GM21390 (cell line): ENCODE measurements around the gene MEN1.
A peak's percentile ranks its signal among the peaks of the same experiment; 100 is the strongest.

Experiments used
- ATAC-seq: cut with Tn5 transposase; IDR thresholded peaks from one replicate; pipeline ENCODE4 v1.9.1; 2021; ENCODE audit not compliant: unreplicated experiment

The MEN1 gene

GRCh38 chr11:64810271-64810890 lies at the start of gene MEN1:
TSS of gene MEN1 (minus strand) at chr11:64810551. CDS start at chr11:64810109, 442 bp downstream.
- ATAC-seq, result no peak

- ATAC-seq, result peak; percentile 62
These were observed 49.4 kb upstream of the MEN1 start for GRCh38 chr11:64859542-64860414.

DNA sequence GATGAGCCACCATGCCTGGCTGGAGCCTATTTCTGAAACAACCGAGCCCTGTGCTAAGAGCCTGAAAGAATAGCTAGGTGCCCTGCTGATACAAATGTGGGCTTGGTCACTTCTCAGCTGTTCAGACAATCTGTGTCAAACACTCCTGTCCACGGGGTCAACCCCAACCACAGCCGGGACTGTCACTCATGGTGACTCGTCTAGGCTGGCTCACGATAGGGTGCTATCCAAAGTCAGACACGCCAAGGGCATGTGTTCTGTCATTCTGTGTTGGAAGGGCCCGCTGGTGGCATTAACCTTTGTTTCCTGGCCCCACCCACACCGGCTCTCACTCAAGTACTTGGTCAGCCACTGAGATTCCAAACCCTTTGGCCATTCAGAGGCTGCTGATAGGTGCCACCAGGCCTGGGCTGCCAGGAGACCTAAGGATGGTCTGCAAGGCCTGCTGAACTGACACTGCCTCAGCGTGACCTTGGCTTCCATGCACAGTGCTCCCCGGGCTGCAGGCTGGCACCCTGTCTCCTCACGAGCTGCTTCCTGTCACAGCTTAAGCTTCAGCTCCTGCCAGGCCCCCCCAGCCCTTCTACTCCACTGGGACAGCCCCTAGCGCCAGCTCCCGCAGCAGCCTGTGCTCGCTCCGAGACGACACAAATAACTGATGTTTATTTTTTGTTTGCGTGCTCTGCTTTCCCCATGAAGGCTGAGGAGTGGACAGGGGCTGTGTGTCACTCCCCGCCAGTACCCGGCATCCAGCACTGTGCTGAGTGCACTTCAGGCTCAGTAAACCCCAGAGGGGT lies 48.3 kb upstream of the MEN1 start:
- ATAC-seq, result no peak

DNA sequence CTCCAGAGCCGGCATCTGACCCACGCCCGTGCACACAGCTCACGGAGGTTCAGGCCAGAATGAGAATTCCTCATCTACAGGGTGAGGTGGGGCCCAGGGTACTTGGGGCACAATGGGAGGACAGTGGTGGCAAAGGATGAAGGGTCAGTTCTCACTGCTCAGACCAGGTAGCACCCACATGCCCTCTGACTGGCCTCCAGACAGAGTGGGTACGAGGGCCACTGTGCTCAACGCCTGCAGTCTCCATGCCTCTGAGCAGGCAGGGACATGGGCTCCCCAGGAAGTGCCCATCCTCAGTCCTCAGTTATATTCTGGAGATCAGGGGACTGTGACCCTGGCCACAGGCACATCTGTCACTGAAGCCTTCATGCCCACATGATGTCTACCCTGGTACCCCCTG lies 47.1 kb upstream of the MEN1 start:
- no peak for ATAC-seq

DNA sequence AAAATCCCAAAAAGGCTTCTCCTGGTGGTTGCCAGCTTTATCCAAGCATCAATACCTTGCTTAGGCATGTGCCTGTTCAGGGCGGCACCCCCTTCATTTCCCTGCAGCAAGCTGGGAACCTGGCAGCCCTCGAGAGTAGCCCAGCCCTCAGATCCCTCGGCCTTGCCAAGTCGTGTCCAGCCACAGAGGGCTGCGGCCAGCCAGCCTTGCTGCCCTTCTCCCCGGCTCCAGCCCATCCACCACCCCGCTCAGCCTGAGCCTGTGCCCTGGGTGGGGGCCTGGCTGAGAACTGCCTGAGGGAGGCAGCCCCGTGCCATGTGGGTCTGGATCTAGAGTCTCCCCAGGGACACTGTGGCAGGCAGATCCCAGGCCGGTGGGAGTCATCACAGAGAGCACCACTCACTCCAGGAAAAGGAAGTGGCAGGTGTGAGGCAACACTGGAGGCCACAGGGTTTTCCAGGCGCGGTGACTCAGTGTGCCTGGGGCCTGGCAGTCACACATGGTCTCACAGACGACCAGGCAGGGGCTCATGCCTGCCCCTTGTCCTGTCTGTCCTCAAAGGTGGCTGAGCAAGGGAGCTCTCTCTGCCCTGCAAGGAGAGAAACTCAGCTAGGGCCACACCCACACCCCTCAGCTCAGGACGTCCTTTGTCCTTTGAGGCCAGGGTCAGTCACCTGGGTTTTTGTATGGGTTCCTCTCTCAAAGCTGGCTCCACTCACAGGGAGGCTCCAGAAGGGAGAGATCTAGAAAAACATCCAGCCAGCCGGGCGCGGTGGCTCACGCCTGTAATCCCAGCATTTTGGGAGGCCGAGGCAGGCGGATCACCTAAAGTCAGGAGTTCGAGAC lies 46.3 kb upstream of the MEN1 start:
- no peak for ATAC-seq

DNA sequence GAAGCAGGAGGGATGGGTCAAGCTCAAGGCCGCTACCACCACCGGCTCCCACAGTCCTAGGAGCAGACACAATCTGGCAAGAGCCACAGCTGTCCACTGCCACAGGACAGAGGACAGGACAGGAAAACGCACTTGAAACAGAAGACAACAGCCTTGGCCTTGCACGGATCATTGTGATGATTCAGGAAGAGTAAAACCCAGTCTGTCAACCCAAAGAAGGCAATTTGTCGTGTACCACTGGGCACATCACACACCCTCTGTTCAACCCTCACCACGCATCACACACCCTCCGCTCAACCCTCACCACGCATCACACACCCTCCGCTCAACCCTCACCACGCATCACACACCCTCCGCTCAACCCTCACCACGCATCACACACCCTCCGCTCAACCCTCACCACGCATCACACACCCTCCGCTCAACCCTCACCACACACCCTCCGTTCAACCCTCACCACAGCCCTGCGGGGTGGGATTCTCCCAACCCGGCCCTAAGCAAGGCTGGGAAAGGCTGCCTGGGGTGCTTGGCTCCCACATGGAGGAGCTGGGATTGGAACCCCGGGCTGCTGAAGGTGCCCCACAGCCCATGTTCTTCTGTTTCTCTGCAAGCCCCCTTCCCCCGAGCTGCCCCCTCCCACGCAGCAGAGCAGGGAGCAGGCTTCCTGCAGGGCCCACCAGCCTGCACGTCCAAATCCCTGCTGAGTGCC lies 45.4 kb upstream of the MEN1 start:
- no peak for ATAC-seq

GRCh38 chr11:64854534-64855502 lies 44.5 kb upstream of the MEN1 start:
- ATAC-seq, result no peak

- ATAC-seq, result no peak
These were observed 43.8 kb upstream of the MEN1 start for GRCh38 chr11:64854157-64854533.

DNA sequence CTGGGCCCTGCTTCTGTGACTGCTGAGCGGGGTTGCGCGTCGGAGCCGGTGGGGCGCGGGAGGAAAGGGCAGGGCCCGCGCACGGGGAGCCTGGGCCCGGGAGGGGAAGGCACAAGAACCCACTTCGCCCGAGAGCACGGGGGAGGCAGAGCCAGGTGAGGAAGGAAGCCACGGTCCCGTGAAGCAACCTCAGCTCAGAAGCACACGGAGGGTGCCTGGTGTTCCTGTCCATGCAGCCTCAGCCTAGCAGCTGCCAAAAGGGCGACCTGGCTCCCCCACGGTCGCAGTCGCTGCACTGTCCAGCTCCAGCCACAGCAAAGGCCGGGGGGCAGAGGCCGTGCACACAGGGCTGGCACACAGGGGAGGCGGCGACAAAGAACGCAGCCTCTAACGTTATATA lies 43.4 kb upstream of the MEN1 start:
- ATAC-seq, result no peak

GRCh38 chr11:64852804-64853509 lies 42.6 kb upstream of the MEN1 start:
- no peak for ATAC-seq

DNA sequence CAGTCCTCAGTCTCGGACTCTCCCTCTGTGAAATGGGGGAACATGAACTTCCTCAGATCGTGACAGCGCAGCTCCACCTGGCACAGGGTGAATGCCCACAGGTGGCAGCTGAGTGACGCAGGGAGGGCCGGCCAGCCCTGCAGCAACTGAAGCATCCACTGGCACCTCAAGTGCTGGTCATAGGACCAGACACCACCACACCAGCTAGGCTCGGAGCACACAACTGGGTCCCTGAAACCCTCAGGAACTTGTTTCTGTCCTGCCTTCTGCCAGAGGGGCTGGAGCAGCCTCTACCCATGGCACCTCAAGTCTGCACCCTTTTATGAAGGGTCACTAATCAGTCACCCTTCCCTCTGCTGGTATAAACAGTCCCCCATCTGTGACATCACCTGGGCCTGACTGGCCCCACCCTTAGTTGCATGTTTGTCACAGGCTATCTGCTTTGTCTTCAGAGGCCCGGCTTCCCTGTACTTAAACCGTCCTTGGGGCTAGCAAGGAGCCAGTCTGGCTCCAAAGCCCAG lies 41.5 kb upstream of the MEN1 start:
- peak; percentile 5 for ATAC-seq

DNA sequence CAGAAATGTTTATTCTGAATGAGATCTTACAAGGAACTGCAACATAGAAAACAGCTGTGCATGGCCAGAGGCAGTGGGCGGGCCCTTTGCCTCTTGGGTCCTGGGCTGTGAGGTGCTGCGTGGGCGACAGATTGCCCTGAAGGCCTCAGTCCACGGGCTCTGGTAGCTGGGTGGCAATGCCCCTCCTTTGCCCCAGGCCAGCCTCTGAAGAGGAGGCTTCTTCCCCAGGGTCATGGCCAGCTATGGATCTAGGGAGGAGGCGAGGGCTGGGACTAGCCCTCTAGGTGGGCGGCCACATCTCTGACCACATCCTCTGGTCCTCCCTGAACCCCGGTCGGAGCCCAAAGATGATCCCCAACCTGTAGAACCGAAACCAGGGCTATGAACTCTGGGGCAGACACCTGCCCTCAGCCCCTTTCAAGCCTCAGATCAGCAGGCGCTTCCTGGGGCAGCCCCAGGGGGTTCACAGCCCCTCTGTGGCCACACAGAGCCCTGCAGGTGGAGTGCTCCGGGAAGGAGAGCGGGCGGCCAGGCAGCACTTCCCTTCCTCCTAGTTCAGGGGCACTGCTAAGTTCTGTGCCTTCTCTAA lies 40.7 kb upstream of the MEN1 start:
- peak; percentile 57 for ATAC-seq

GRCh38 chr11:64849598-64850356 lies 39.4 kb upstream of the MEN1 start:
- ATAC-seq, result no peak

DNA sequence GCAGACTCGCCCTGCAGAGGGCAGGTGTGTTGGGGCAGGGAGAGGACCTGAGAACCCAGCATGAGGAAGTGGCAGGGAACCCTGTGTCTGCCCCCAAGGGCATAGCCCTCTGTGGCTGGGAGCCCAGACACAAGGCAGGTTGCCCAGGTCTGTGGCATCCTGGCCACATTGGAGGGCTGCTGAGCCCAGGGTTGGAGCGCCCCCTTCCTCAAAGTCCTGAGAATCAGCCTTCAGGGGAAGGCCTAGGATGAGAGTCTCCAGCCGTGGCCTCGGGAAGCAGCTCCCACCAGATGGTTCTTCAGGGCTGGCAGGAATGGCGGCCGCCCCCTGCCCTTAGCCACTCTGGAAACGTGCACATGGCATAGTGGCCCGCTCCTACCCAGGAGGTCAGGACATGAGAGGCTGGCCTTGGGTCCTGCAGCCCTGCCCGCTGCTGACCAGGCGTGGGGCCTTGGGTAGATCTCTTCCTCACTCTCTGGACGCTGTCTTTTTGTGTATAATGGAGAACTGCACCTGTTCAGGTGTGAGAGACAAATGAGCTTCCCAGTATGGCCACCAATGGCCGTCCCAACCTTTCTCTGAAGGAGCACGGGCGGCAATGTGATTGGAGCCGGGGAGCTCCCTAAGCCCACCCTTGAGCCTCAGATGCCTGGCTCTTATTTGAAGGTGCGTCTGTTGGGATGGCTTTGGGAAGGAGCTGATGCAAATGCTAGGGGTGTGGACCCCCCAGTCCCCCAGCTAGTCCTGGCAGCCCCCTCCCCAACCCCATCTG lies 38.7 kb upstream of the MEN1 start:
- ATAC-seq, result no peak

- ATAC-seq, result no peak
These were observed 38.0 kb upstream of the MEN1 start for GRCh38 chr11:64848214-64848825.
